HG03378 (cell line): ENCODE results near the gene GLI3.

Experiments used
- ATAC-seq: cut with Tn5 transposase; IDR thresholded peaks from one replicate; pipeline ENCODE4 v1.9.1; 2021; ENCODE audit warnings: mild to moderate bottlenecking, moderate library complexity; ENCODE audit not compliant: unreplicated experiment

Gene GLI3

GRCh38 chr7:41940760-41941343, 296.2 kb downstream of the GLI3 start:
- peak; percentile 90 for ATAC-seq

- ATAC-seq = no peak
These were observed 298.6 kb downstream of the GLI3 start for GRCh38 chr7:41938371-41938770.

GRCh38 chr7:41933427-41933826, 303.6 kb downstream of the GLI3 start:
- ATAC-seq = no peak

GRCh38 chr7:41931263-41931646, 305.8 kb downstream of the GLI3 start:
- ATAC-seq = no peak

GRCh38 chr7:41930538-41931262, 306.3 kb downstream of the GLI3 start:
- no peak for ATAC-seq

GRCh38 chr7:41928781-41929180, 308.2 kb downstream of the GLI3 start:
- ATAC-seq = no peak

- no peak for ATAC-seq
These were observed 308.8 kb downstream of the GLI3 start for GRCh38 chr7:41928166-41928565.

- ATAC-seq = no peak
These were observed 309.6 kb downstream of the GLI3 start for GRCh38 chr7:41927380-41927779.

GRCh38 chr7:41925946-41926345, 311.1 kb downstream of the GLI3 start:
- ATAC-seq = no peak

GRCh38 chr7:41924796-41925195, 312.2 kb downstream of the GLI3 start:
- ATAC-seq = no peak

- ATAC-seq = no peak
These were observed 314.6 kb downstream of the GLI3 start for GRCh38 chr7:41922373-41922772.

- no peak for ATAC-seq
These were observed 315.5 kb downstream of the GLI3 start for GRCh38 chr7:41921453-41921981.

GRCh38 chr7:41918597-41918996, 318.4 kb downstream of the GLI3 start:
- ATAC-seq = no peak

GRCh38 chr7:41916450-41916927, 320.5 kb downstream of the GLI3 start:
- ATAC-seq = no peak

GRCh38 chr7:41915871-41916270, 321.1 kb downstream of the GLI3 start:
- ATAC-seq = no peak

- ATAC-seq = no peak
These were observed 324.0 kb downstream of the GLI3 start for GRCh38 chr7:41912851-41913567.

GRCh38 chr7:41912426-41912825, 324.6 kb downstream of the GLI3 start:
- ATAC-seq = no peak

- ATAC-seq = no peak
These were observed 325.2 kb downstream of the GLI3 start for GRCh38 chr7:41911792-41912191.
